ENCODE results near the gene PAX6. TPM values are rescaled to one million over a fixed set of nuclear protein-coding genes. Genes with fewer than 3 reads are reported as not detected.

Gene PAX6
- total RNA-seq, 1 donor from 2014 or later = 7.6 TPM

- H3K27me3 Mint-ChIP-seq = peaks cover 100% of the 10 kb centered on the region
Observed at GRCh38 chr11:31798554-31799434, 12.3 kb downstream of the PAX6 start.

DNA sequence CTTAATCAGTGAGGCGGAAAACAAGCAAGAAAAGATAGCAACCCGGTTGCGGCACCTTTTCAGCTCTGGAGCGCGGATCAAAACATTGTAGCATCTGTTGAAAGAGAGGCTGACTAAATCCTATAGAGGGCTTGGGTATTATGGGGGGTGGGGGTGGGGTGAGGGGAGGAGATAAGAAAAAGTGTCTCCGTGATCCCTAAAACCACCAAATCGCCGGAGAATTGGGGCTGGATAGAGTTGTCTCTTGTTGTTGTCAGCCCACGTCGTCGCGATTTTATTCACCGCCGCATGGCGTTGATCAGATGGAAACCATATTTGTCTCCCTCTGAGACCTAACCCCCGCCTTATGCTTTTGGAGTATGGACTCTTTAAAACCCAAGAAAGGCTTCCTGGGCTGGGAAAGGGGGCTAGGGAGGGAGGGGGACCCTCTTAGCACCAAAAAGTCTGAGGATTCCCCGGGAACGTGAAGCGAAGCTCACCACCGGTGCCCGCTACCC is 13.0 kb downstream of the PAX6 start:
- Mint-ChIP-seq H3K36me3 (ENCODE audit: insufficient read depth) (no peaks in the 10 kb centered on the region), H3K4me1 (ENCODE audit: low read depth) (peaks cover 1% of the 10 kb centered on the region), H3K9me3 (ENCODE audit: low read depth) (no peaks in the 10 kb centered on the region), H3K27me3 (peaks cover 100% of the 10 kb centered on the region), H3K27ac (no peak overlapping the region), H3K4me3 (ENCODE audit: low read depth) (no peak overlapping the region)
- TF ChIP-seq, protein P1, sequence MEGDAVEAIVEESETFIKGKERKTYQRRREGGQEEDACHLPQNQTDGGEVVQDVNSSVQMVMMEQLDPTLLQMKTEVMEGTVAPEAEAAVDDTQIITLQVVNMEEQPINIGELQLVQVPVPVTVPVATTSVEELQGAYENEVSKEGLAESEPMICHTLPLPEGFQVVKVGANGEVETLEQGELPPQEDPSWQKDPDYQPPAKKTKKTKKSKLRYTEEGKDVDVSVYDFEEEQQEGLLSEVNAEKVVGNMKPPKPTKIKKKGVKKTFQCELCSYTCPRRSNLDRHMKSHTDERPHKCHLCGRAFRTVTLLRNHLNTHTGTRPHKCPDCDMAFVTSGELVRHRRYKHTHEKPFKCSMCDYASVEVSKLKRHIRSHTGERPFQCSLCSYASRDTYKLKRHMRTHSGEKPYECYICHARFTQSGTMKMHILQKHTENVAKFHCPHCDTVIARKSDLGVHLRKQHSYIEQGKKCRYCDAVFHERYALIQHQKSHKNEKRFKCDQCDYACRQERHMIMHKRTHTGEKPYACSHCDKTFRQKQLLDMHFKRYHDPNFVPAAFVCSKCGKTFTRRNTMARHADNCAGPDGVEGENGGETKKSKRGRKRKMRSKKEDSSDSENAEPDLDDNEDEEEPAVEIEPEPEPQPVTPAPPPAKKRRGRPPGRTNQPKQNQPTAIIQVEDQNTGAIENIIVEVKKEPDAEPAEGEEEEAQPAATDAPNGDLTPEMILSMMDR (IDR thresholded peaks at IDR 0.05; ENCODE audit: unreplicated experiment) = no peak
- no peak for DNase-seq (ENCODE audit: low spot score, unreplicated experiment)

More at GRCh38 chr11:31798554-31799434, 12.3 kb downstream of the PAX6 start:
- Mint-ChIP-seq H3K4me3 (ENCODE audit: low read depth) (no peak overlapping the region), H3K9me3 (ENCODE audit: low read depth) (no peaks in the 10 kb centered on the region), H3K27ac (no peak overlapping the region), H3K4me1 (ENCODE audit: low read depth) (peaks cover 1% of the 10 kb centered on the region), H3K36me3 (ENCODE audit: insufficient read depth) (no peaks in the 10 kb centered on the region)
- TF ChIP-seq, protein P1 (IDR thresholded peaks at IDR 0.05; ENCODE audit: unreplicated experiment) = peak; percentile 48
- DNase-seq (ENCODE audit: low spot score, unreplicated experiment) = no peak

DNA sequence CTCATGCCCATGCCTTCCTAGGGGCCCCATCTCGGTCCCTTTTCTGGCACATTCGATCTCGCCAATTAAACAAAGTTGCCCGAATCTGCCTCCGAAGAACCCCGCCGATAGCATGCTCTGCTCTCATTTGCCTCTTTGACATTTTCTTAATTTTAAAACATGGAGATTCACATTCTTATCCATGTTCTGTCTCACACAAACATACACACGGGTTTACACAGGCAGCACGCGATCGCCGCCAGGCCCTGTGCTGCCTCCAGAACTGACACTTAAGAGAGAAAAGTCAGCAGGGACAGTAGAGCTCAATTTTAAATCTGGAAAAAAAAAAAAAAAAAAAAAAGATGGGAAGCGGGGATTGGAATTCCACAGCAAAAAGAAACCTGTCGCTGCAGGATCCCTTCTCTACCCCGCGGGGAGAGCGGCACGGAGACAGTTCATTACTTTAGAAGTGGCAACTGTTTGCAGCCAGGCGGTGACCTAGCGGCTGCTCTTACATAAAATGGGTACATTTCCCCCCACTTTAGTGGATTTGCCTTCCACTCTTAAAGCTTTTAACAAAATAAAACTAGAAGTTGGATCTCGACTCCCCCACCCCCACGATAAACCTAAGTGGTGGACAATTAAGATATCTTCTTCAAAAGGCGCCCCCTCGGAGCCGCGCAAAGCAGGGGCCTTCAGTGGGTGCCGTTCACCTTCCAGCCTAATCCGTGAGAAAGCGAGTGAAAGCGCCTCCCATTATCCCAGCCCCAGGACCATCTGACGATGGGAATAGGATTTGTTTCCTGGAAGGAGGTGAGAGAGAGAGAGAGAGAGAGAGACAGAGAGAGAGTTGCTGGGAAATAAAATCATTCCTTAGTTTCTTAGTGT is 13.7 kb downstream of the PAX6 start:
- no peaks in the 10 kb centered on the region for H3K36me3 Mint-ChIP-seq (ENCODE audit: insufficient read depth)
- H3K4me3 Mint-ChIP-seq (ENCODE audit: low read depth) = no peak overlapping the region
- H3K27me3 Mint-ChIP-seq = peaks cover 100% of the 10 kb centered on the region
- H3K27ac Mint-ChIP-seq = no peak overlapping the region
- DNase-seq (ENCODE audit: low spot score, unreplicated experiment) = no peak
- peaks cover 1% of the 10 kb centered on the region for H3K4me1 Mint-ChIP-seq (ENCODE audit: low read depth)
- TF ChIP-seq, protein P1 (IDR thresholded peaks at IDR 0.05; ENCODE audit: unreplicated experiment) = no peak
- H3K9me3 Mint-ChIP-seq (ENCODE audit: low read depth) = no peaks in the 10 kb centered on the region

GRCh38 chr11:31796499-31797189 is 14.5 kb downstream of the PAX6 start:
- Mint-ChIP-seq H3K36me3 (ENCODE audit: insufficient read depth) (no peaks in the 10 kb centered on the region), H3K9me3 (ENCODE audit: low read depth) (no peaks in the 10 kb centered on the region), H3K4me1 (ENCODE audit: low read depth) (peaks cover 1% of the 10 kb centered on the region), H3K4me3 (ENCODE audit: low read depth) (no peak overlapping the region), H3K27me3 (peaks cover 98% of the 10 kb centered on the region), H3K27ac (no peak overlapping the region)
- TF ChIP-seq, protein P1 (IDR thresholded peaks at IDR 0.05; ENCODE audit: unreplicated experiment) = no peak
- no peak for DNase-seq (ENCODE audit: low spot score, unreplicated experiment)

Measured in progenitor cell of endocrine pancreas (in vitro differentiated cells).